ENCODE data around the gene S100P. TPM values are rescaled to one million over a fixed set of nuclear protein-coding genes. Genes with fewer than 3 reads are reported as not detected.

S100P gene
- total RNA-seq, 1 donor from 2014 or later, result 8.8 TPM

- TF ChIP-seq, protein P1, sequence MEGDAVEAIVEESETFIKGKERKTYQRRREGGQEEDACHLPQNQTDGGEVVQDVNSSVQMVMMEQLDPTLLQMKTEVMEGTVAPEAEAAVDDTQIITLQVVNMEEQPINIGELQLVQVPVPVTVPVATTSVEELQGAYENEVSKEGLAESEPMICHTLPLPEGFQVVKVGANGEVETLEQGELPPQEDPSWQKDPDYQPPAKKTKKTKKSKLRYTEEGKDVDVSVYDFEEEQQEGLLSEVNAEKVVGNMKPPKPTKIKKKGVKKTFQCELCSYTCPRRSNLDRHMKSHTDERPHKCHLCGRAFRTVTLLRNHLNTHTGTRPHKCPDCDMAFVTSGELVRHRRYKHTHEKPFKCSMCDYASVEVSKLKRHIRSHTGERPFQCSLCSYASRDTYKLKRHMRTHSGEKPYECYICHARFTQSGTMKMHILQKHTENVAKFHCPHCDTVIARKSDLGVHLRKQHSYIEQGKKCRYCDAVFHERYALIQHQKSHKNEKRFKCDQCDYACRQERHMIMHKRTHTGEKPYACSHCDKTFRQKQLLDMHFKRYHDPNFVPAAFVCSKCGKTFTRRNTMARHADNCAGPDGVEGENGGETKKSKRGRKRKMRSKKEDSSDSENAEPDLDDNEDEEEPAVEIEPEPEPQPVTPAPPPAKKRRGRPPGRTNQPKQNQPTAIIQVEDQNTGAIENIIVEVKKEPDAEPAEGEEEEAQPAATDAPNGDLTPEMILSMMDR (IDR thresholded peaks at IDR 0.05; ENCODE audit: insufficient read depth, low read length, poor library complexity, severe bottlenecking), result no peak
- no peak for DNase-seq (ENCODE audit: low read depth)
- H3K36me3 ChIP-seq (ENCODE audit: control insufficient read depth, insufficient read depth, low read length), result no peaks in the 10 kb centered on the region
- no peaks in the 10 kb centered on the region for H3K27me3 ChIP-seq (ENCODE audit: control insufficient read depth, insufficient read depth, low read length)
- H3K4me3 ChIP-seq (ENCODE audit: low read depth, low read length), result no peak overlapping the region
Observed at GRCh38 chr4:6655924-6656323, 37.8 kb upstream of the S100P start.

- TF ChIP-seq, protein P1 (IDR thresholded peaks at IDR 0.05; ENCODE audit: insufficient read depth, low read length, poor library complexity, severe bottlenecking), result no peak
- H3K36me3 ChIP-seq (ENCODE audit: control insufficient read depth, insufficient read depth, low read length), result no peaks in the 10 kb centered on the region
Observed at GRCh38 chr4:6657242-6658208, 36.2 kb upstream of the S100P start.

GRCh38 chr4:6658209-6658595 is 35.5 kb upstream of the S100P start:
- Histone ChIP-seq H3K4me3 (ENCODE audit: low read depth, low read length) (no peak overlapping the region), H3K27me3 (ENCODE audit: control insufficient read depth, insufficient read depth, low read length) (no peaks in the 10 kb centered on the region), H3K36me3 (ENCODE audit: control insufficient read depth, insufficient read depth, low read length) (no peaks in the 10 kb centered on the region)
- TF ChIP-seq, protein P1 (IDR thresholded peaks at IDR 0.05; ENCODE audit: insufficient read depth, low read length, poor library complexity, severe bottlenecking), result no peak
- no peak for DNase-seq (ENCODE audit: low read depth)

More at GRCh38 chr4:6657242-6658208, 36.2 kb upstream of the S100P start:
- H3K27me3 ChIP-seq (ENCODE audit: control insufficient read depth, insufficient read depth, low read length), result no peaks in the 10 kb centered on the region
- H3K4me3 ChIP-seq (ENCODE audit: low read depth, low read length), result no peak overlapping the region
- no peak for DNase-seq (ENCODE audit: low read depth)

GRCh38 chr4:6658597-6659075 is 35.0 kb upstream of the S100P start:
- DNase-seq (ENCODE audit: low read depth), result no peak
- Histone ChIP-seq H3K36me3 (ENCODE audit: control insufficient read depth, insufficient read depth, low read length) (no peaks in the 10 kb centered on the region), H3K4me3 (ENCODE audit: low read depth, low read length) (peak overlapping the region; percentile 26), H3K27me3 (ENCODE audit: control insufficient read depth, insufficient read depth, low read length) (peaks cover 4% of the 10 kb centered on the region)
- TF ChIP-seq, protein P1 (IDR thresholded peaks at IDR 0.05; ENCODE audit: insufficient read depth, low read length, poor library complexity, severe bottlenecking), result no peak

- Histone ChIP-seq H3K4me3 (ENCODE audit: low read depth, low read length) (no peak overlapping the region), H3K27me3 (ENCODE audit: control insufficient read depth, insufficient read depth, low read length) (peaks cover 10% of the 10 kb centered on the region), H3K36me3 (ENCODE audit: control insufficient read depth, insufficient read depth, low read length) (no peaks in the 10 kb centered on the region)
- TF ChIP-seq, protein P1 (IDR thresholded peaks at IDR 0.05; ENCODE audit: insufficient read depth, low read length, poor library complexity, severe bottlenecking), result no peak
- DNase-seq (ENCODE audit: low read depth), result no peak
Observed at GRCh38 chr4:6659897-6660296, 33.8 kb upstream of the S100P start.
